Activated T-cell treated with anti-CD3 and anti-CD28 coated beads for 24 hours (primary cell): ENCODE measurements around the gene TMCO2.
"Not testable (repeated sequence)": the region's sequence is repeated elsewhere in the genome, so short reads cannot be mapped to it uniquely, and the experiment has no call there.

Source experiments
- DNase-seq: peaks from one replicate; pipeline ENCODE4 v3.0.0-alpha.2; 2020; ENCODE audit warnings: low read depth

TMCO2 gene

DNA sequence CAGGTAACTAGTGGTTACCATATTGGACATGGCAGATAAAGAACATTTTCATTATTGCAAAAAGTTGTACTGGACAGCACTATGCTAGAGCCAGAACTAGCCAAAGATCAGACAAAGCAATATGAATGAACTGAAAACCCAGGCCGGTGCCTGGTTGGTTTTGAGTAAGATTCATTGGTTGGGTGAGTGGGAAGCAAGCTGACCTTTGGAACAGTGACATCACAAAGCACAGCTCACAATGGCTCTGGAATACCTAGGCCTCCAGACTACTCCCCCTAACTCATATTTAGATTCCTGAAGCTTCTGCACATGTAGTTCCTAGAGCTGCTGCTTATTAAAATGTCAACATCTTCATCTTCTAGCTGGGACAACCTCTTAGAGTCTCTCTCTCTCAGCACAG, at the start of gene TMCO2:
TMCO2 (plus strand) TSS at position 283 of the 400 bp plus-strand sequence; CDS start at position 340, 57 bp downstream.
- DNase-seq = no peak

DNA sequence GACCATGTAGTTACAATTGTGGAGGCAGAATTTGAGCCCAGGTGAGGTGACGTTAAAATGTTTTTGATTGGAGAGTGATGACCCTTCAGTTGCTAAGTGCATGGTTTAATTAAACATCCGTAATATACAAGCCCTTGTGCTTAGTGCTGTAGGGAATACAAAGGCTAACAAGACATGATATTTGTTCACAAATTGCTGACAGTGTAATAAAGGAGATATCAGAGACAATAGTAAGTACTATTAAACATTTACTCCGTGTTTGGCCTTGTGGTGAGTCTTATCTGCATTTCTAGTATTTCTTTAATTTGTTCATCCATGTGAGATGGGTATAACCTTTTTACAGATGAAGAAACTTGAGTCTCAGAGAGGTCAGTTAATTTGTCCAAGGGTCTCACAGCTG, 48.6 kb upstream of the TMCO2 start:
- DNase-seq = no peak

GRCh38 chr1:40204856-40205255, 42.9 kb upstream of the TMCO2 start:
- no peak for DNase-seq

DNA sequence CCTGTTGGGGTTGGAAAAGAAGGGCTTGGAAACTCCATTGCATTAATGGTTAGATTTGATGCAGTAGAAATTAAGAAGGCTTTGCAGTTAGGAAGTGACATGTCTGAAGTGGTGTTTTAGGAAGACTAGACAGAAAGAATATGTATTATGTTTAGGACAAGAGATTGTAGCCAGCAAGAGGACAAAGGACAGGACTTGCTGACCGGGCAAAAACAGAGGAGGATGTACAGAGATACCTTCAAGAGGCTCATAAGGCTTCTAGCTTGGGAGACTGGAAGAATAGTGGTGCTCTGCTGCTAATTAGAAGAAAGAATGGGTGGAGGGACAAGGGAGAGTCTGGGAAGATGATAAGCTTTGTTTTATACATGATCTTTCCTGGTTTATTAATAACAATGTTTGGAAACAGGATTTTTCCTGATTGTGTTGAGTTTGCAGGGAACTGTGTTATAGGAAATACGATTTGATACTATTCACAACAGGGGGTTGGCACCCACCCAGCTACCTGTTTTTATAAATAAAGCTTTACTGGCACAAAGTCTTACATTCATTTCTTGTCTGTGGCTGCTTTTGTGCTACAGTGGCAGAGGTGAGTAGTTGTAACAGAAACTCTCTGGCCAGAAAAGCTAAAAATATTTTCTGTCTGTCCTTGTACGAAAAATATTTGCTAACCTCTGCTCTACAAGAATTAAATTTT, 37.1 kb upstream of the TMCO2 start:
- no peak for DNase-seq

- no peak for DNase-seq
Observed at GRCh38 chr1:40218333-40218732, 29.4 kb upstream of the TMCO2 start.

GRCh38 chr1:40221471-40221905, 26.2 kb upstream of the TMCO2 start:
- not testable (repeated sequence) for DNase-seq

GRCh38 chr1:40221977-40222772, 25.6 kb upstream of the TMCO2 start:
- no peak for DNase-seq

- DNase-seq = no peak
Observed at GRCh38 chr1:40224040-40224439, 23.7 kb upstream of the TMCO2 start.

- DNase-seq = no peak
Observed at GRCh38 chr1:40226192-40226591, 21.5 kb upstream of the TMCO2 start.

DNA sequence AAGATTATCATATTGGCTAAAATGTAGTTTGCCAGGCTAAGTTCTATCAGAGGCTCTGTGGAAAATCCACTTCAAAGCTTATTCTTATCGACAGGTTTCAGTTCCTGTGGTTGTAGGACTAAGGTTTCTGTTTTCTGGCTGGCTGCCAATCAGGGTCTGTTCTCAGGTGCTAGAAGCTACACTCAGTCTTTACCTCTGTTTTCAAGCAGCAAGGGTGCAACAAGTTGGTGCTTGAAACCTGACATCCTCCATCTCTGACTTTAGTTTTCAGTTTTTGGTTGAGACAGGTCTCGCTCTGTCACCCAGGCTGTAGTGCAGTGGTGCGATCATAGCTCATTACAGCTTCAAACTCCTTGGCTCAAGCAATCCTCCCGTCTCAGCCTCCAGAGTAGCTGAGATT, 15.3 kb upstream of the TMCO2 start:
- peak; percentile 44 for DNase-seq

DNA sequence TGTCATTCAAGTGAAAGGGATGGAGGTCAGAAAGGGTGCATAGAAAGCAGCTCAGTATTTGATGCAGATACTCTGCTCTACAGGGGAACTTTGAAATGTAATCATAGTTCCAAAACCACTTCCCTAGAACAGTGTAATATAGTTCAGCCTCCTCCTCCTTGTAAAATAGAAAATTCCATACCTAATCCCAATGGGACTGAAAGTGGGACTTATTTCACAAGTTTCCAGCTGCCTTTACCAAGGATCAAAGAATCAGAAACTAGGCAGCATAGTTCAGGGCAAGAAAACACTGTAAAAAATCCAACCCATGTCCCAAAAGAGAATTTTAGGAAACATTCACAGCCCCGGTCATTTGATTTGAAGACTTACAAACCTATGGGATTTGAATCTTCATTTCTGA, 8.1 kb upstream of the TMCO2 start:
- DNase-seq = no peak

GRCh38 chr1:40240390-40240789, 7.3 kb upstream of the TMCO2 start:
- DNase-seq = no peak

DNA sequence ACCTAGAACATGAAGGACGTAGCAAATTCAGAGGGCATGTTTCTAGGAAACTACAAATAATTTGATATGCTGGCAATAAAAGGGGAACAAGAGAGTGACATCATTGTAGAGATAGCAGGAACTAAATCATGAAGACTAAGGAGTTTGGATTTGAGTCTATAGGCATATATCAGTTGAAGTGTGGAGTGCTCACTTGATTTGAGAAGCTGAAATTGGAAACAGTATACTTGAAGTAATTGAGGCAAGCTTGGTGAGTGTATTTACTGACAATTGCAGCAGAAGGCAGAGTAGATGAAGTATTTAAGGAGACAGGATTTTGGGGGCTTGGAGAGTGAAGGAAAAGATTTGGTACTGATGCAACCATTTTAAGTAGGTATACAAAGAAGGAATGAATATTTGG, 6.4 kb upstream of the TMCO2 start:
- no peak for DNase-seq

DNA sequence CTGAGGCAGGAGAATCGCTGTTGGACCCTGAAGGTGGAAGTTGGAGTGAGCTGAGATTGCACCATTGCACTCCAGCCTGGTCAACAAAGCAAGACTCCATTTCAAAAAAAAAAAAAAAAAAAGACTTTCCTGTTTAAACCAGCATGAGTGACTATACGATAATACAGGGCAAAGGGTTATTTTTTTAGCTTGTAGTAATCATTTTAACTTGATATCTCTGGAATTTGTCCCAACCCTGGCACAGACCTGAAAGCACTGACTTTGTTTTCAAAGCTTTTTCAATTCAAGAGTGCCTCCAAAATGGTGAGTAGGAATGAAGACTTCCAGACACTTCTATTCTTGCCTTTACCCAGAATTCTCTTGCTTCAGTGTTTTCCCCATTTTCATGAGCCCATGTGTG, 4.4 kb upstream of the TMCO2 start:
- DNase-seq = no peak

GRCh38 chr1:40244138-40244744, 3.5 kb upstream of the TMCO2 start:
- DNase-seq = no peak

- no peak for DNase-seq
Observed at GRCh38 chr1:40245686-40246085, 2.1 kb upstream of the TMCO2 start.

DNA sequence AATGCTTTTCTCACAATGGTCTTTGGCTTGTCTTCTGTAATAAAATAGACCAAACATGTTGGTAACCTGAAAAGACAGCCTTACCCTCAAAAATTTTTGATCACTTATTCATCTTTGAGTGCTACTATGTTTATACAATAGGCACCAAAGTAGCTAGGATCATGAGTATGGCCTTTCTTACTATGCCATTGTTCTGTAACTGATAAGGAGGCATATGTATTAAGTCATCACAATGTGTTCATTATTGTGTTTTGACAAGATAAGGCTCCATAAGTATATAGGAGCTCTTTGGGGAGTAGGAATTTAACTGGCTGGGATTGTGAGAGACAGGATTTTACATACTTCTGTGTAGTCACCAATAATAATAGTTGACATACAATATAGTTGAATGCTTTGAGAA, 675 bp downstream of the TMCO2 start:
- DNase-seq = no peak

DNA sequence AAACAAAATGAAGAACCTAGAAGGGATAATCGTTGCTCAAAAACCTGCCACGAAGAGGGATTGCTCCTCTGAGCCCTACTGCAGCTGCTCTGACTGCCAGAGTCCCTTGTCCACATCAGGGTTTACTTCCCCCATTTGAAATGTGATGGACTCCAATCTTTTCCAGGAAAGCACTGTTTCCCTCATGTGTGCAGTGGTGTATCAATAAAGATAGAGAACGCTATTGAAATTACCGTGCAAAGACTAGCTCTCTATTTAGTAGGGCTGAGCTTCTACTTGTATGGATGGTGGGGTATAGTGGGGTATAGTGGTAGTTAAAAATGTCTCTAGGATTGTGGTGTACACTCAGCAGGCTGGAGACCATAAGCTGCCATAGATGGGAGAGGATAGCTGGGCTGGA, 3.7 kb downstream of the TMCO2 start:
- DNase-seq = no peak

DNA sequence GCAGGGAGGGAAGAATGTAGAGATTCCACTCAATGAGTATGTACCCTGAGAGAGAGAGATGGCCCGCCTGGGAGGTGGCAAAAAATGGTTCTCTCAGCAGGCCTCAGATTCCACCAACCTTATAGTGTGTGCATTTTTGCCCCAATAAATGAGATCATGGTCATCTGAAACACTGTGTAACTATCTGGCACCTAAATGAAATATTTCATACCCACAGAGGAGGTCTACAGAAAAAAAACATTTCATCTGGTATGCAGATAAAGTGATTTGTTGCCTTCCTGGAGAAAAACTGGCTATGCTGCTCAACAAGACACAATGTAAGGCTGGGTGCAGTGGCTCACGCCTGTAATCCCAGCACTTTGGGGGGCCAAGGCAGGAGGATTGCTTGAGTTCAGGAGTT, 4.9 kb downstream of the TMCO2 start:
- DNase-seq = no peak

- DNase-seq = no peak
Observed at GRCh38 chr1:40255231-40255630, 7.5 kb downstream of the TMCO2 start.

DNA sequence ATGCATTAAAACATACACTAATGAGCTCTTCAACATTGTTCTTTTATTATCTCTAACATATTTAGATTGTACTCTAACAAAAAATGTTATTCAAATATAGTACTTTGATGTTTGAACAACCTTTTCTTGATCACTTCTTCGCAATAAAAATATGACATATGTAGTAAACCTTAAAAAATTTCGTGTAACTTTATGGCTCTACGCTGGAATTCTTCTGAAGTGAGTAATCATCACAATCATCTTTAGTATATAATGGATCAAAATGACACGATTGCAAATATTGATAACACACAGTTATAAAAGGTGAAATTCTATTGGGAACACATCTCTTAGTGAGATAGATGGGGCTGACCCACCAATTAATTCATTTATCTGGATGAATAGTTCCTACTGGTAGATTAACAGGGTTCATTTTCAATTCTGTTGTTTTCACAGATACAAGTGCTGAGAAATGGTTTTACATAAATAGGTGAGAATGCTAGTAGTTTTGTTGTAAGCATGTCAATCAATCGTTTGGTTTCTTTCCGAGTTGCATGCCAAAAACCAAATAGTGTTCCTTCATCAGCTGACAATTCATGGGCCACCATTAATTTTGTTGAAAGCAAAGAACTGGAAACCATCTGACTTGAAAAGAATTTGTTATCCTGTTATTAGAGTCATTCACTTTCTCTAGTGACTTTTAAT, 8.8 kb downstream of the TMCO2 start:
- no peak for DNase-seq

GRCh38 chr1:40257313-40257687, 9.6 kb downstream of the TMCO2 start:
- DNase-seq = no peak
